Tibial nerve (tissue), 3 donors: ENCODE results near the gene NOS1.

Source experiments
- POLR2A ChIP-seq, 2 donors: fragments of 450-650 bp; IDR thresholded peaks; one replicate each; pipeline ENCODE4 v1.6.1; 2017; ENCODE audit warnings: antibody characterized with exemption in 2 of 2, mild to moderate bottlenecking in 2 of 2, moderate library complexity in 2 of 2
- TF ChIP-seq, protein P1 (sequence below), 5 experiments: fragments of 200-600 bp in 3 of 5; fragments of 450-650 bp in 2 of 5; sonication (generic) in 3 of 5; IDR thresholded peaks; one replicate each; pipeline ENCODE4 v1.5.1; 2016 to 2019; ENCODE audit warnings: antibody characterized with exemption in 5 of 5, mild to moderate bottlenecking in 3 of 5, moderate library complexity in 2 of 5

GRCh38 chr12:117187421-117187820 lies 174.0 kb downstream of the NOS1 start:
- TF ChIP-seq, protein P1, sequence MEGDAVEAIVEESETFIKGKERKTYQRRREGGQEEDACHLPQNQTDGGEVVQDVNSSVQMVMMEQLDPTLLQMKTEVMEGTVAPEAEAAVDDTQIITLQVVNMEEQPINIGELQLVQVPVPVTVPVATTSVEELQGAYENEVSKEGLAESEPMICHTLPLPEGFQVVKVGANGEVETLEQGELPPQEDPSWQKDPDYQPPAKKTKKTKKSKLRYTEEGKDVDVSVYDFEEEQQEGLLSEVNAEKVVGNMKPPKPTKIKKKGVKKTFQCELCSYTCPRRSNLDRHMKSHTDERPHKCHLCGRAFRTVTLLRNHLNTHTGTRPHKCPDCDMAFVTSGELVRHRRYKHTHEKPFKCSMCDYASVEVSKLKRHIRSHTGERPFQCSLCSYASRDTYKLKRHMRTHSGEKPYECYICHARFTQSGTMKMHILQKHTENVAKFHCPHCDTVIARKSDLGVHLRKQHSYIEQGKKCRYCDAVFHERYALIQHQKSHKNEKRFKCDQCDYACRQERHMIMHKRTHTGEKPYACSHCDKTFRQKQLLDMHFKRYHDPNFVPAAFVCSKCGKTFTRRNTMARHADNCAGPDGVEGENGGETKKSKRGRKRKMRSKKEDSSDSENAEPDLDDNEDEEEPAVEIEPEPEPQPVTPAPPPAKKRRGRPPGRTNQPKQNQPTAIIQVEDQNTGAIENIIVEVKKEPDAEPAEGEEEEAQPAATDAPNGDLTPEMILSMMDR (IDR thresholded peaks at IDR 0.05): no peak
- no peak for TF ChIP-seq POLR2A (IDR thresholded peaks at IDR 0.05)
